Measurements from ENCODE around the gene KRTAP13-3.

DNA sequence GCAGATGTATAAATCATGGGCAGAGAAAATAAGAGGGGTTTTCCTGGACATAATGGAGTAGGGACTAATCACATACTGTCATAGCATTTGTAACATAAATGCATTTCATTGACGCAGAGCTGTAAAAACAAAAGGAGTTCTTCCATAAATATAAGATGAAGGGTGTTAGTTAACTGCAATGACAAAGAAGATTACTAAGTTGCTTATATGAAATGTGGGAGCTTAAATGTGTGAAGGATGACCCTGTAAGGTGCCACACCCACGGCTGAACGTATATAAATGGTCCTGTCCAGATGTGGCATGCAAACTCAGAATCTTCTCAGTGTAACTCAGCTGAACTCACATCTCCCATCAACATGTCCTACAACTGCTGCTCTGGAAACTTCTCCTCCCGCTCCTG lies 30.0 kb downstream of the KRTAP13-3 start, which contains the start of gene KRTAP13-1:
- TF ChIP-seq, protein P1, sequence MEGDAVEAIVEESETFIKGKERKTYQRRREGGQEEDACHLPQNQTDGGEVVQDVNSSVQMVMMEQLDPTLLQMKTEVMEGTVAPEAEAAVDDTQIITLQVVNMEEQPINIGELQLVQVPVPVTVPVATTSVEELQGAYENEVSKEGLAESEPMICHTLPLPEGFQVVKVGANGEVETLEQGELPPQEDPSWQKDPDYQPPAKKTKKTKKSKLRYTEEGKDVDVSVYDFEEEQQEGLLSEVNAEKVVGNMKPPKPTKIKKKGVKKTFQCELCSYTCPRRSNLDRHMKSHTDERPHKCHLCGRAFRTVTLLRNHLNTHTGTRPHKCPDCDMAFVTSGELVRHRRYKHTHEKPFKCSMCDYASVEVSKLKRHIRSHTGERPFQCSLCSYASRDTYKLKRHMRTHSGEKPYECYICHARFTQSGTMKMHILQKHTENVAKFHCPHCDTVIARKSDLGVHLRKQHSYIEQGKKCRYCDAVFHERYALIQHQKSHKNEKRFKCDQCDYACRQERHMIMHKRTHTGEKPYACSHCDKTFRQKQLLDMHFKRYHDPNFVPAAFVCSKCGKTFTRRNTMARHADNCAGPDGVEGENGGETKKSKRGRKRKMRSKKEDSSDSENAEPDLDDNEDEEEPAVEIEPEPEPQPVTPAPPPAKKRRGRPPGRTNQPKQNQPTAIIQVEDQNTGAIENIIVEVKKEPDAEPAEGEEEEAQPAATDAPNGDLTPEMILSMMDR (IDR thresholded peaks at IDR 0.05; ENCODE audit: low read depth, low read length, poor library complexity, severe bottlenecking) = no peak
- TF ChIP-seq EZH2phosphoT487 (IDR thresholded peaks at IDR 0.05; ENCODE audit: borderline replicate concordance, low read length) = no peak

Measured in DOHH2 (cell line).